Head of caudate nucleus (tissue), 42 donors: Measurements from ENCODE around the gene TOR4A.
A peak's percentile ranks its signal among the peaks of the same experiment; 100 is the strongest.

Experiments used
- DNase-seq, 42 donors: peaks; one replicate each; pipeline versions ENCODE4 v3.0.0 to v3.0.0-alpha.2; 2020 to 2021; ENCODE audit warnings: mixed read lengths in 7 of 42
- intact Hi-C: fragments of 100-400 bp; cut with DNase I; formaldehyde crosslinking; loops from one replicate; pipeline ENCODE4 v1.15.0; 2022

Gene TOR4A

GRCh38 chr9:137279741-137280473 is 2.4 kb downstream of the TOR4A start:
- no peak for DNase-seq
- intact Hi-C loops, result no loop called here

GRCh38 chr9:137280474-137281344 is 3.2 kb downstream of the TOR4A start:
- DNase-seq, result no peak
- intact Hi-C loops, result no loop called here

- intact Hi-C loops, result no loop called here
- no peak for DNase-seq
Observed at GRCh38 chr9:137281345-137282116, 4.0 kb downstream of the TOR4A start.

- DNase-seq, result peak in 10 of 42 donors; percentile 26 to 65 (median 47)
- intact Hi-C loops, result no loop called here
Observed at GRCh38 chr9:137286975-137287383, 9.5 kb downstream of the TOR4A start.

DNA sequence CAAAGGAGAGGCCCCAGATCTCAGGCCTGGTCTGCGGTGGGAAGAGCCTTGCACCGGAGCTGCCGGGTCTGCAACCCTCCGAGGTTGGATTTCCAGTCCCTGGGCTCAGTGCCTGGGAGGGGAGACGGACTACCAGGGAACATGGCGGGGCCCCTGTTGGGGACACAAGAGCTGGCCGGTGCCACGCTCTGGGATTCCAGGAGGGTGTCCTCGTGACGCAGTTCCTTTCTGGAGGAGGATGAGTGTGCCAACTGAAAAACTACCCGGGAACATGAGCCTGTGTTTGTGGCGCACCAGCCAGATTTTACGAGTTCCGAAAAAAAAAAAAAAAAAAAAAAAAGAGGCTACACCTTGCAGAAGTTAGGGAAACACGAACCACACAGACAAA is 15.6 kb downstream of the TOR4A start:
- intact Hi-C loops, result loop anchor here (10.0 kb wide), 1 partner anchor 232 kb away; no protein-coding TSS in a partner anchor
- DNase-seq, result peak in 1 of 42 donors; percentile 51

- intact Hi-C loops, result loop anchor here (10.0 kb wide), 1 partner anchor 231 kb away; no protein-coding TSS in a partner anchor
Observed at GRCh38 chr9:137293482-137294090, 16.1 kb downstream of the TOR4A start.

DNA sequence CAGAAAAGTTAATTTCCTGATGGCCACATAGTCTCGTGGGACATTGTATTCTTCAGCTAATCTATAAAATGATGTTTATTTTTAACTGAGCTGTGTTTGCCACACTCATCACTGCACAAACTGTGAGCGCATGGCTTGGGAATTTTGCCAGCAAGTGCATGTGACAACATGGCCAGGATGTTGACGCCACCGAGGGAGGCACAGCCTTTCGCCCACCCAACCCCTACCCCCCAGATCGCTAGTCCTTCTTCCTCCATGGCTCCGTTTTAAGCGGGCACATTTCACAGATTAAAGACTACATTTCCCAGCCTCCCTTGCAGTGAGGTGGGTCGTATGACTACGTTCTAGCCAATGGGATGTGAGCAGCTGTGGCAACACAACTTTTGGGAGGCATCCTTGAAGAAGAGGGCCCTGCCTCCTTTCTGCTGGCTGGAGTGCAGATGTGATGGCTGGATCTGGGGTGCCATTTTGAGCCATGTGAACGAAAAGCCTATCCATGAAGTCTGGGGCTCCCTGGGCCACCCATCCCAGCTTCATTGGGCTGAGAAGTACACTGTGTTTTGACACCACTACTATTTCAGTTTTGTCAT is 16.7 kb downstream of the TOR4A start:
- no peak for DNase-seq
- intact Hi-C loops, result loop anchor here (10.0 kb wide), 1 partner anchor 231 kb away; no protein-coding TSS in a partner anchor

More at GRCh38 chr9:137293482-137294090, 16.1 kb downstream of the TOR4A start:
- DNase-seq, result no peak

DNA sequence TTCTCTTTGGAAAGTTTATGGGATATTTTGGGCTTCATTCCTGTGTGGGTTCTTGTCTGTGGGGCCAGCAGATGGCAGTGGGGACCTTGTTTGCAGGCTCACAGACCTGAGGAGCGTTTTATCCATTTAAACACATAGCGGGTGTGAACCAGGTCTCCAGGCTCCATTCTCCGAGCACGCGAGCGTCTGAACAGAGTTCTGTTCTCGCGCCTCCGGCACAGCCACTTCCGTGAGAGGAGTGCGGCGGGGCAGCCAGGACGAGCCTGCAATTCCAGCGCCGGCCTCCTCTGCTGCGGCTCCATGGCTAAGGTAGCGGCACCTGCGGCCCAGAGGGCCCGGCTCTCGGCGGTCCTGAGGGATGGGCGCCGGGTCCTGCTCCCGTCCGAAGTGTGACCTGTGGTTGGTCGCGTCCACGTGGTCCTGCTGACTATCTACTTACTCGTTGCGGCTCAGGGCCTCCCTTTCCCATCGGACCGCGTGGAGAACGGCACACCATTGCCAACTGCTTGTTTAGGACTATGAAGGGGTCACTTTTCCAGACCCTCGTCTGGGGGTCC is 17.2 kb downstream of the TOR4A start:
- intact Hi-C loops, result loop anchor here (10.0 kb wide), 1 partner anchor 230 kb away; no protein-coding TSS in a partner anchor
- no peak for DNase-seq

DNA sequence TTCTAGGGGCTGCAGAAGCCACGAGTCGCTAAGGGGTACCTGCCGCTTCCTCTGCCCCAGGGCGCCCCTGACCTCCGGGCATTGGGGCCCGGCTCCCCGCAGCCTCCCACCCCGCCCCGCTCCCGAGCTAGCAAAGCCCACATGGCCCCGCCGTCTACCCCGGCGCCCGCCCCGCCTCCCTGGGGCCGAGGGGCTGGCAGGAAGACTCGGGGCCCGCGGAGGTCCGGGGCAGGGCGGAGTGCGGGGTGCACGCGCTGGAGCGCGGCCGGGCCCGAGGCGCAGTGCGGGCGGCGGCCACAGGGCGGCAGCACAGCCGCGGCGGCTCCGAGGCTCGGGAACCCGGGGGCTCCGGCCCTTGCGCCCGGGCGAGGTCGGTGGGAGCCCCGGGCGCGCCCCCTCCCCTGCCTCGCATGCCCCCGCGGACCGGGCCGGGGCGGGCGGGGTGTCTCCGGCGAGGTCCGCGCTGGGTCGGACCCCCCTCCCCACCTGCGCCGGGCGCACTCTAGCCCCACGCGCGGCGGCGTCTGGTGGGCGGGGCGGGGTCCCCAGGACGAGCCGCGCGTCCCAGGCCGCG is 17.8 kb downstream of the TOR4A start:
- intact Hi-C loops, result loop anchor here (10.0 kb wide), 1 partner anchor 229 kb away; no protein-coding TSS in a partner anchor
- peak in 5 of 42 donors; percentile 31 to 63 (median 59) for DNase-seq

GRCh38 chr9:137295849-137296669 is 18.5 kb downstream of the TOR4A start:
- DNase-seq, result peak in 1 of 42 donors; percentile 13
- intact Hi-C loops, result loop anchor here (10.0 kb wide), 1 partner anchor 229 kb away; no protein-coding TSS in a partner anchor

GRCh38 chr9:137296670-137297664 is 19.4 kb downstream of the TOR4A start:
- intact Hi-C loops, result loop anchor here (10.0 kb wide), 1 partner anchor 228 kb away; no protein-coding TSS in a partner anchor

DNA sequence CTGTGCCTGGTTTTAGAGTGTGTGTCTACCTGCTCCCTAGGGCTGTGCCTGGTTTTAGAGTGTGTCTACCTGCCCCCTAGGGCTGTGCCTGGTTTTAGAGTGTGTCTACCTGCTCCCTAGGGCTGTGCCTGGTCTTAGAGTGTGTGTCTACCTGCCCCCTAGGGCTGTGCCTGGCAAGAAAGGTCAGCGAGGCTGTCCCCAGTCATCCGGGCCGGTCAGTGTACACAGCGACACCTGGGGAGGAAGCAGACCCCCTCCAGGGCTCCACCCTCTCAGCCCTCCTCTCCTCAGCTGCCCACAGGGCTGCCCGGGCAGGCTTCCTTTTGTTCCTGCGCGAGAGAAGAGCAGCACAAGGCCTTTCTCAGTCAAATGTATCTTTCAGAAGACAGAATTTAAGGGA is 20.4 kb downstream of the TOR4A start:
- intact Hi-C loops, result loop anchor here (10.0 kb wide), 1 partner anchor 227 kb away; no protein-coding TSS in a partner anchor

More at GRCh38 chr9:137296670-137297664, 19.4 kb downstream of the TOR4A start:
- DNase-seq, result peak in 2 of 42 donors; percentile 15 to 50

GRCh38 chr9:137298401-137299202 is 21.1 kb downstream of the TOR4A start:
- intact Hi-C loops, result loop anchor here (10.0 kb wide), 1 partner anchor 226 kb away; no protein-coding TSS in a partner anchor
- peak in 5 of 42 donors; percentile 30 to 59 (median 53) for DNase-seq

More for the DNA sequence above, 20.4 kb downstream of the TOR4A start:
- DNase-seq, result no peak

DNA sequence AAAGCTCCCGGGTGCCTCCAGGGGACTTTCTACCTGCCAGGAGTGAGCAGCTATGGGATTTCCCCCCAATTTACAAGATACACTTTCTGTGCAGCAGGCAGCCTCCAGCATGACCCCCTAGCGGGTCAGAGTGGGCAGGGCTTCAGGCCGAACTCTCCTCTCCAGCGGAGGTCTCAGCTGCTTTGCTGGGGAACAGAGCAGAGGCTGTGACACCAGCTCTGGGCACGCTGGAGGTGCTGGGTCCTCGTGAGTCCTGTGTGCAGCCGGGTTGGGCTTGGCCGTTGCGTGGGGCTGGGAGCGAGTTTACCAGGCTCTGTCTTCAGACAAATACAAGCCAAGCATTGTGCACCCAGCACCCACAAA is 21.7 kb downstream of the TOR4A start:
- DNase-seq, result peak in 1 of 42 donors; percentile 12
- intact Hi-C loops, result loop anchor here (10.0 kb wide), 1 partner anchor 226 kb away; no protein-coding TSS in a partner anchor
